Uterus (tissue), 2 donors: Measurements from ENCODE around the gene CCNF.

ENCODE experiments used
- CTCF ChIP-seq, 4 experiments: fragments of 200-600 bp in 2 of 4; fragments of 450-650 bp in 2 of 4; sonication (generic) in 2 of 4; IDR thresholded peaks; one replicate each; pipeline ENCODE4 v1.5.1; 2016 to 2019; ENCODE audit warnings: antibody characterized with exemption in 4 of 4, mild to moderate bottlenecking in 2 of 4, moderate library complexity in 1 of 4
- POLR2A ChIP-seq, 2 donors: fragments of 450-650 bp; IDR thresholded peaks; one replicate each; pipeline ENCODE4 v1.6.1; 2016; ENCODE audit warnings: antibody characterized with exemption in 2 of 2, mild to moderate bottlenecking in 1 of 2, moderate library complexity in 1 of 2

- no peak for TF ChIP-seq CTCF (IDR thresholded peaks at IDR 0.05)
- TF ChIP-seq POLR2A (IDR thresholded peaks at IDR 0.05): no peak
Observed at GRCh38 chr16:2468725-2469398, 39.6 kb downstream of the CCNF start.
